HG03060 (cell line): Measurements from ENCODE around the gene ACTR1A.
"Not testable (repeated sequence)": the region's sequence is repeated elsewhere in the genome, so short reads cannot be mapped to it uniquely, and the experiment has no call there.

Source experiments
- ATAC-seq: cut with Tn5 transposase; IDR thresholded peaks from one replicate; pipeline ENCODE4 v1.9.1; 2021; ENCODE audit warnings: low read depth, moderate number of reproducible peaks; ENCODE audit not compliant: unreplicated experiment

Gene ACTR1A

DNA sequence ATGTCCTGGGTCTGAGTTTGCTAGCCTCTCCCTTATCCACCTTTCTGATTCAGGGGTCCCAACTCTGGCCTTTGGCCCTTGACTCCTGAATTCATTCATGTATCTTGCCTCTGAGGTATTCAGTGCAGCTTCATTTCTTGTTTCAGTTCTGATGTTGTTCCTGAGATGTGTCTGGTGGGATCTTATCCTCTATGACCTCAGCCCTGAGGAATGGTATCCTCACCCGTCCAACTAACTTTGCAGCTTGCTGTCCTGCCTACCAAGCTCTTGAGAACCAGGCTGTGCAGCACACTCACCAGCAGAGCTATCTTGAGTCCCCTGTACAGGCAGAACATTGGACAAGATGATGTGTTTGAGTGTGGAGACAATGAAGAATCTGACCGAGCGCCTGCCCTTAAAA lies 15.0 kb upstream of the ACTR1A start:
- ATAC-seq, result no peak

DNA sequence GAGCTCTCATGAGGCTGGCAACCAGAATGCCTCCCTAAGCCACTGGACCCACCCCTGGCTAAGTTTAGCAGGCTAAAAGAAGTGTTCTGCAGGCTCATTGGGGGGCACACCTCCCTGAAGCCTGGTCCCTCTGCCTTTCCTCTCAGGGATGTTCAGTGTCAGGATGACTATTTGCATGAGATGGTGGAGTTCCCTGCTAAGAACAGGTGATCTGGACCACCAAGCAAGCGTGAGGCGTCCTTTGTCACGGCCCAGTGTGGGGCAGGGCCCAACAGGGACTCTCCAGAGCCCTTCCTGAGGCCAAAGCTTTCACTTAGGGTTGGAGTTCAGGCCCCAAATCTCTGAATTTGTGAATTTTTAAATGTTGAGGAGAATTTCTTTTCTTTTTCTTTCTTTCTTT lies 13.2 kb upstream of the ACTR1A start:
- no peak for ATAC-seq

DNA sequence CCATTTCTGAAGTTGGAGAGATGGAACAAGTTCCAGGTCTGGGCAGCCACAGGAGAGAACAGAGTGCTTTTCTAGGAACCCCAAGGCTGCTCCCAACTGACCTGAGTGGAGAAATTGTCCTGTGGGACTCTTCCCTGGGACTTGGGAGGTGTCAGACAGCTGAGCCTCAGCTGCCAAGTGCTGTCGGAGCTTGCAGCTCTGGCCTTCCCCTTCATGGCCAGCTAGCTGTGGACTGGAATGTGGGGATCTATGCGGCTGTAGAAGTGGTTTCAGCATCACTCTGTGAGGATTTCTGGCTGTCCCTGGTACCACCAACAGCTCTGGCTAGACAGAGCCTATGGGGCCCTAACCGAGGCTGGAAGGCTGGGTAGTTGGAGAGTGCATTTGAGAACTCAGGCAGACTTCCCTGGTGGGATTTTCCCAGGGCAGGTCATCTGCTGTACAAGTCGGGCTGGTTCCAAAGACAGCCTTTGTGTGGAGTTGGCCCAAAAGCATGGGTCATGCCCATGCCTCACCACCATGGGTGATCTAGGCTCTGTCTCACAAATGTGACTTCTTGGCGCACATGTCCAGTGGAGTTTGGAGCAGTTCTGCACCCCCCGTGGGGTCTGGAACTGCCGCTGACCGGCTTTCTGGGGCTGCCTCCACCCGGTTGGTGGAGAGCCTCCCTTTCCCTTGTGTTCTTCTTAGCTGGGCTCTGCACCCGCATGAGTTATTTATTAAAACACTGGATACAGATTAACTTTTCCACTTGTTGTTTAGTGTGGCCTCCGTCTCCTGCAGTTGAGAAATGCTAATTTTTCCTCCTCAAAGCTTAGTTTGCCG lies 12.2 kb upstream of the ACTR1A start:
- ATAC-seq, result no peak

DNA sequence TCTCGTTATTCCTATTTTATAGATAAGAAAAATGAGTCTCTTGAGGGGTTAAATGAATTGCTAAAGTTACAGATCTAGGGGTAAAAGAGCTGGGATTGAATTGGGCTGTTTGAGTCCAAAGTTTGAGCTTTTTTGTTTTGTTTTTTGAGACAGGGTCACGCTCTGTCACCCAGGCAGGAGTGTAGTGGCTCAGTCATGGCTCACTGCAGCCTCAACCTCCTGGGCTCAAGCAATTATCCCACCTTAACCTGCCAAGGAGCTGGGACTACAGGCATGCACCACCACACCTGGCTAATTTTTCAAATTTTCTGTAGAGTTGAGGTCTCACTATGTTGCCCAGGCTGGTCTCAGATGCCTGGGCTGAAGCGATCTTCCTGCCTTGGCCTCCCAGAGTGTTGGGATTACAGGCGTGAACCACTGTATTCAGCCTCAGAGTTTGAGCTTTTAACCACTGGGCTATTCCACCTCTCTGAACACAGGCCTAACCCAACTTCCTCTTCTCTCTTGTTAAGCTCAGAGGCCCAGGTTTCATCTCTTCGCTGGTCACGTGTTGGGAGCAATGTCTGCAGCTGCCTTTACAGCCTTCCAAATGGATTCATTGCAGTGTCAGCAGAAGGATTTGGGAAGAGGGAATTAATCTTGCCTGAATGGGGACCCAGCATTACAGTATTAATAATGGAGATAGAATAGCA lies 9.2 kb upstream of the ACTR1A start:
- ATAC-seq, result no peak

DNA sequence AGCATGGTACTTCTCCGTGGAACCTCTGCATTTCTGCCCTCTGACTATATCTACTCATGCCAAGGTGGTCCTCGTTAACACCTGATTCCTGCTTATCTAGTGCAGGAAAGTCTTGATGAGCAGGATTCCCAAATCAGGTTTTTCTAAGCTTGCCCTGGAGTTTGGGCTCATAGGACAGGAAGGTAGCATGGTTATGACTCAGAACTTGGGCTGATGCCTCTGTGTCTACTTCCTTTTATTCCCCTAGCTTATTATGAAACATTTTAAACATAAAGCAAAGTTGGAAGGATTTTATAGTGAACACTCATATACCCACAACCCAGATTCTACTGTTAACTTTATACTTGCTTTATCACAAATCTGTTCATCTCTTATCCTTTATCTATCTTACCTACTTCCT lies 6.9 kb upstream of the ACTR1A start:
- no peak for ATAC-seq

DNA sequence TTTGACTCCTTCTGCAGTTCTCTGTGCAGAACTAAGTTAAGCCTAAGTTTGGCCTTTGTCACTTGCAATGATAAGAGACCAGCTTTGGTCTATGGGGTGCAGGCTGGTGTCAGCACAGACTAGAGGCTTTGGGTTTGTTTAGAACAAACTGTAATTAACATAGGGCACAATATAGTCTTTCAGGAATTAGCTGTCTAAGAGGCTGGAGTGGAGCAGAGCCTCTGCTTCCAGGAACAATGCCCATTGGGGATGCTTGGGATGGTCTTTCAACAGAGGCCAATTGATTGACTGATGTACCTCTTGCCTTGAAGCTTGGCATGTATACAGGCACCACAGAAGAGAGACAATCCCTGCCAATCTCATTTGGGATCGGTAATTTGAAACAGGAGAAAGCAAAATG lies 6.0 kb upstream of the ACTR1A start:
- no peak for ATAC-seq

DNA sequence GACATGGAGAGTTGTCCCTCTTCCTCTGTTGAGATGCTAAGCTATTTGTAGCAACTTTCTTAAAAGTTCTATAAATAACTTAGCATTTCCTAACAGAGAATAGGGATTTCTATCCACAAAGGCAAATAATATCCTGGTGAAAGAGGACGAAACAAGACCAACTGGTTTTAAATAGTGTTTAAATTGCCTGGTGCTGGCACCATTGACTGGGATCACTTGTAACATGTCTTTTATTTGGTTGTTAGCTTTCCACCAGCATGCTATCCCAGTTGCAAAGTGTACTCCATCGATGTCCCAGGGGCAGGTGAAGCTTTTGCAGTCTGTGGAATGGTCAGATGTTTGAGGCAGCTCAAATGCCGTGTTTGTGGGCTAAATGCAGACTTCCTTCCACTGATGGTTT lies 5.0 kb upstream of the ACTR1A start:
- no peak for ATAC-seq

DNA sequence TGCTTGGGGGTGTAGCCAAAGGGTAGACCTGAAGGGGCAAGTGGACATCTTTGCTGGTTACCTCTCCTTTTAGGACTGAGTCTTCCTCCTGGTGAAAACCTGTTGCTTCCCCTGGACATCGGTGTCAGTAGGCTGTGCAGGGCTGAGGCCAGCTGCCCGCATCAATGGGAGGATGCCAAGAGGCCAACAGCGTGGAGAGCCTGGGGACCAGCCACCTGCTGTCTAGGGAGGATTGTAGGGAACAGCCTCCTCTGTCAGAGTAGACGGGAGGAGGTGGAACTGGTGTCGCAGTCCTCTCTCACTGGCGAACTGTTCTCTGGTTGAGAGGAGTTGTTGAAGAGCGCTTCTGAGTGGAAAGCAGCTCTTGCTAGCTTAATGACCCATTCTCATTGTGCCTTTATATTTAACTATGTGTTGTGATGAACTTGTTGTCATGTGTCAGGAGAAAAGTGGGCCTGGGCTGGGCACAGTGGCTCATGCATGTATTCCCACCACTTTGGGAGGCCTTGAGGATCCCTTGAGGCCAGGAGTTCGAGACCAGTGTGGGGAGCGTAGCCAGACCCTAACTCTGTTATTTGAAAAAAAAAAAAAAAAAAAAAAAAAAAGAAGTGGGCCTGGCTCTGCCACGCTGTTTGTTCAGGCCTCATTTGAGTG lies 3.1 kb upstream of the ACTR1A start:
- ATAC-seq, result no peak

DNA sequence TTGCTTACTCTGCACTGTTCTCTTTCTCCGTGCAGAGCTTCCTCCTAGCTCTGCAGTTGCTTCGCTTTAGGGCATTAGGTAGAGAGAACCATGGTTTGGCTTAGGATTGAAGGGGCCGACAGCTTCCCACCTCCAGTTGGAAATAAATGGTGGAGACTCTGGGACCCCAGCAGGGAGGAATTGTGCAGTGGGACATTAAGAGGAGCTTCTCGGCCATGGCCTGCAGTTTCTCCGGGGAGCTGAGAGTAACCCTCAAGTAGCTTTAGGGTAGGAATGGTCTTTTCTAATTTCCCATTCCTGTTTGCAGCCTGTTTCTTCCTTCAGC lies 2.4 kb upstream of the ACTR1A start:
- no peak for ATAC-seq

DNA sequence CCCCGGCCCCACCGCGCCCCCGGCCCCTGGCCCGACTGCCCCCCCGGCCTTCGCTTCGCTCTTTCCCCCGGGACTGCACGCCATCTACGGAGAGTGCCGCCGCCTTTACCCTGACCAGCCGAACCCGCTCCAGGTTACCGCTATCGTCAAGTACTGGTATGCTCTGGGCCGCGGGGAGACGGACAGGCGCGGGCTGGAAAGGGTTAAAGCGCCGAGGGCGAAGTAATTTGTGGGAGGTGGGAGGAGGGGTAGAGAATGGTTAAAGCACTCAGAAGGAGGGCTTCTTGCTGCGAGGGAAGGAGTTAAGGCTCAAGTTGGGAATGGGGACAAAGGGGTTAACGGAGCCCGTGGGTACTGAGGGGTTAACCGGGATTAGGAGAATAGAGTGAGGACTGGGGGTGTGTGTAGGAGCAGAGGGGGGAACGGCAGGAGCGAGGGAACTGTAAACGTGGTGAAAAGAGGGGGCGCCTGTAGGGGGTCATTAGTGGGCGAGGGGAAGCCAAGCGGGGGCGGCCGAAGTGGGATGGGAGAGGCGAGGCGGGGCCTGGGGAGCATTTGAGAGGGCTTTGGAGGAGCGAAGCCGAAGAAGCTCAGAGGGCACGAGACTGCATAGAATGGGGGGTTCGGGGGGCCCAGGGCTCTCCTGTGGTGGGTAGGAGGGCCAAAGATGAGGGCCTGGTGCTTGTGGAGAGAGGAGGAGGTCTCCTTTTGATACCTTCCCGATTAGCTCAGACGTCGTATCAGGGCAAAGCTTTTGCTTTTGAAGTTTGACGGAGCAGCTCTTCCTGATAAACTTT lies 1.9 kb upstream of the ACTR1A start:
- ATAC-seq, result no peak

DNA sequence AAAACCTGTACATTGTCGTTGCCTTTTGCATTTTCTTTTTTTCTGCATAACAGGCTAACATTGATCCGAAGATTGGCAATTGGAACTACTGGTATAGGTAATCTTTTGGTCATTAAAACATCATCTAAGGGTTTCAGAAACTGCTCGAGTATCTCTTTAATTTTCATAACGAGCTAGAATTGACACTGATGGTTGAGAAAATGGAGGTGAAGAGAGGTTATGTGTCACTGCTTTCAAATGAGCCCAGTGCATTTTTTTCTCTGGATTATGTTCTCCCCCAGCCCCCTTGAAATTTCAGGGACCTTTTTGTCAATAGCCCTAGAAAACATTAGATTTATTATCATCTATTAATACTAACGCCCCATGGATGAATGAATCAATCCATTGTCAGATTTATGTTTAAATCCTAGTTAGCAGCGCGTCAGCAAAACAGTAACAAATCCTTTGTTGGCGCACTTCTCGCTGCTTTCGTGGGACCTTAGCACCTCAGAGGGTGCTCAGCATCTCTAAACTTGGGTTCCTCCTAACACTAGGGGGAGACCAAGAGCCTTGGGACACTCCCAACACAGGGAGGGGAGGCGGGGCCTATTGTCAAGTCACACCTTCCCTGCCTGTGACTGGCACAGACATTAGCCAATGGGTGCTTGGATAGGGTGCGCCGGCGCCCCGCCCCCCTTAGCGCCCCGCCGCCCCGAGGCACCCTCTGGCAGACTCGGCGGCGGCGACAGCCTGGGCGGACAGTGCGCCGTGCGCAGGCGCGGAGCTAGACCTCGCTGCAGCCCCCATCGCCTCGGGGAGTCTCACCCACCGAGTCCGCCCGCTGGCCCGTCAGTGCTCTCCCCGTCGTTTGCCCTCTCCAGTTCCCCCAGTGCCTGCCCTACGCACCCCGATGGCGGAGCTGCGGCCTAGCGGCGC lies 1.0 kb upstream of the ACTR1A start, which contains the start of gene SUFU:
Gene SUFU (plus strand): TSS at position 709 of the 915 bp plus-strand sequence. CDS start 181 bp downstream, at position 890.
- ATAC-seq, result peak; percentile 49

DNA sequence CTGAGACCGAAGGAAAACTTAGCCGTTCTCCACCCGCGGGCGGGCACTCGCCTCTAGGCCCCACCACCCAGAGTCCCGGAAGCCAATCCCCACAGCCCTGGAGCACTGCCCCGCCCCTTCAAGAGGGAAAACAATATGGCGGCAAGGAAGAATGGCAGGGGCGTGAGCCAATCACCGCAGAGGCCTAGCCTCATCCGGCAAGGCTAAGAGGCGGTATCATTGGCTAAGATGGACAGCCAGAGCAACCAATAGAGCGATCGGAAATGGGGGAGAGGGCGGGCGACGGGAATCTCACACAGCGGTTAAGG lies 529 bp downstream of the ACTR1A start:
- peak; percentile 52 for ATAC-seq

DNA sequence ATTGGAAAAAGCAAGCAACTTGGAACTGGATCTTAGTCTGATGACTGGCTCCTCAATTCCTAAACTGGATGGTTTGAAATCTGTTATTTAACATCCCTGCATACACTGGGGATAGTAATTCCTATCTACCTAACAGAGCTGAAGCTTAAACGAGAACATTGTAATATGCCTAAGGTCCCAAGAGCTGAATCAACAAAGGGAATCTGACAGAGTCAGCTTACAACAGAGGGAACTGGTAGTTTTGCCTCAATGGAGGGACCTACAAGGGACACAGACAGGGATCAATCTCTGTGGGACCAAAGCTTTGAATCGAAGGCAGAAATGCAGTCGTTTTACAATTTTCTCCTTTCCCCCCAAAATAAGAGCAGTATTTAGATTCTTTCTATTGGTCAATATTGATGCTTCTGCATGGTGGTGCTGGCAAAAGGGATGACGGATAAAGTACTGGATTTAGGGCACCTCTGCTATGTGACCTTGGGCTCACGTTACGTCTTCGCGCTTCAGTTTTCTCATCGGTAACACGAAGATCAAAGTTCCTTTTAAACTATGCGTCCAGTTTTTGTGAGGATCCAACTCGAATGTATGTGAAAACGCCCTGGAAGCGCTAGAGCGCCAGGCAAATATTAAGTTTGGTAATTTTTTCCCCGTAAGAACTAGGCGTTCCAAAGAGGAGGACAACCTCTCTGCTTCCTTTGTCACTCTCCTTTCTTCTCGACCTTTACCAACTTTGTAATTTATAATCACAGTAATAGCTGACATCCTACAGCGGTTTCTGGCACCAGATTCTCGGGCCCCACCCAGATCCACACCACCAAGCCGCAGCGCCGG lies 1.1 kb downstream of the ACTR1A start:
- no peak for ATAC-seq

DNA sequence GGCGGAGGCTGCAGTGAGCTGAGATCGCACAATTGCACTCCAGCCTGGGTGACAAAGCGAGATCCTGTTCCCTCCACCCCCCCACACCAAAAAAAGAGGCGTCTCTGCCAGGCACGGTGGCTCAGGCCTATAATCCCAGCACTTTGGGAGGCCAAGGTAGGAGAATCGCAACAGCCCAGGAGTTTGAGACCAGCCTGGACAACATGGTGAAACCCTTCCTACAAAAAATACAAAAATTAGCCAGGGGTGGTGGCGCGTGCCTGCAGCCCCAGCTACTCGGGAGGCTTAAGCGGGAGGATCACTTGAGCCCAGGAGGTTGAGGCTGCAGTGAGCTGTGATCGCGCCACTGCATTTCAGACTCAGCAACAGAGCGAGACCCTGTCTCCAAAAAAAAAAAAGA lies 1.8 kb downstream of the ACTR1A start:
- not testable (repeated sequence) for ATAC-seq

DNA sequence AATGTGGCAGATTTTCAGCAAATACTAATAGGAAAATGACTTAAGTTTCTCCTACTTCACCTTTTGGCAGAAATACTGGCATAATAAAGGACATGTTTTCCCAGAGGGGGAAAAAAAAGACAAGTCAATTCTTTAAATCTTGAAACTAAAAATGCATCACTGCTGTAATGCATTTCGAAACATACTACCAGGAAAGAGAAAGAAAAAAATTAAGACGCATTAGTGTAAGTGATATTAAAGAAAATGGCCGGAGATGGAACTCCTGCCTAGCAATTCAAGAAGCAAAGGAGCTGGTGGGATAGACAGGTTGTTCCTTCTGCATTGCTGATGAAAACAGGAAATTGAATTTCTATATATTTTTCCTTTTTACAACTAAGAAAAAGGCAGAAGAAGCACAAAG lies 3.2 kb downstream of the ACTR1A start:
- ATAC-seq, result no peak

DNA sequence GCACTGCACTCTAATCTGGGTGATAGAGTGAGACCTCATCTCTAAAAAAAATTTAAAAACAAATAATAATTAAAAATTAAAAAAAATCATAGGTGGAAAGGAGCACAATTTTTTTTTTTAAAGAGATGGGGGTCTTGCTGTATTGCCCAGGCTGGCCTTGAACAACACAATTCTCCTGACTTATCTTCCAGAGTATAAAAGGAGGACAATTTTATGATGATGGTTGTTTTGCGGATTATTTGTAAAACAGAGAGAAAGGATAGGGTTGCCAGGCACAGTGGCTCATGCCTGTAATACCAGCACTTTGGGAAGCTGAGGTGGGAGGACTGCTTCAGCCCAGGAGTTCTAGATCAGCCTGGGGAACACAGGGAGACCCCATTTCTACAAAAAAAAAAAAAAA lies 5.0 kb downstream of the ACTR1A start:
- no peak for ATAC-seq

DNA sequence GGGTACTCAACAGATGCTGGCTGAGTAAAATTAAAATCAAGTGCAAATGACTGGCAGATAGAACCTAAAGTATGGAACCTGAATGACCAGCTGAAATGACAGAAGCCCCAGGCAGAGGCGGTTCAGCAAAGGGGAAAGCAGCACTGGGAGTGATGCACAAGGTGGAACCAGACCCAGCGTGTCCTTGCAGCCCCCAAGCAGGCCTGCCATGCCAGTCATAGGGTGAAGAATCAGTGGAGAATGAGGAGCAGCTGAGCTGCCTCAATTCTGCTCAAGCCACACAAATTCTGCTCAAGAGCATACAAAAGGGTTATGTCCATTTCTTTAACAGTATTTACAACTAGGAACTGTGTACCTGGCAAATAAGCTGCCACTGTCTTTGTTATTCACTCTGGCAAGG lies 8.7 kb downstream of the ACTR1A start:
- ATAC-seq, result no peak

DNA sequence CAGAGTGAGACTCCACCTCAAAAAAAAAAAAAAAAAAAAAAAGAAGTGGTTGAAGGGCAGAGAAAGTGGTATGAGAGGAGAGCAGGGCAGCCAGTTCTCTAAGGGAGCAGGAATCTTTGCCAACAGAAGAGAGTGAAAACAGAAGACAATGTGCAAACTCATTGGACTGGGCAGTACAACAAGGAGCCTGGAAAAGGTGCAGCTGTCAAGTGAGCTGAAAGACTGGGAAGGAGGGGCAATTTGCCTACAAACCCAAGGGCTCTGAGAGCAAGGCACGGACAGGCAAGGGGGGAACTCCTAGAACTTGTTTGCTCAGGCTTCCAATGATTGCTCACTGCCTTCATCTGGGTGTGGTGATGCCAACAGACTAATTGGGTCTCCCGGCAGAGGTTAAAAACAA lies 9.5 kb downstream of the ACTR1A start:
- ATAC-seq, result no peak

DNA sequence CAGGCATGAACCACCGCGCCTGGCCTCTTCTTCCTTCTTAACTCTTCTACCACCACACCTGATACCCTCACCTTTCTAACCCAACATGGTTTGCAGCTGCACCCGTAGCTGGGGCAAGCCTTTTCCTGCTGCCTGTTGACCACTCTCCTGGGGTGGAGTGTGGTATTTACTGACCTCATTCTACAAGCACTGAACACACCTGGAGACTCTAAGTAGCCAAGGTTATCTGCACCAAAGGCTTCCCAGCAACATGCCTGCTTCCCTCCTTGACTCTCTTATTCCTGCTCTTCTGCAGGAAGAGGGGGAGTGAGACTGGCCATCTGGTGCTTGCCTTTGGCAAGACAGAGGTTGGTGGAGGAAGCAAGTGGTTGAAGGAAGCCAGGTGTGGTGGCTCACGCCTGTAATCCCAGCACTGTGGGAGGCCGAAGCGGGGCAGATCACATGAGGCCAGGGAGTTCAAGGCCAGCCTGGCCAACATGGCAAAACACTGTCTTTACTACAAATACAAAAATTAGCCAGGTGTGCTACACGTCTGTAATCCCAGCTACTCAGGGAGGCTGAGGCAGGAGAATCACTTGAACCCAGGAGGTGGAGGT lies 10.1 kb downstream of the ACTR1A start:
- no peak for ATAC-seq
